GM18519 (cell line): ENCODE measurements around the gene CTRB2.

ENCODE experiments used
- ATAC-seq: cut with Tn5 transposase; IDR thresholded peaks from one replicate; pipeline ENCODE4 v1.9.1; 2021; ENCODE audit warnings: mild to moderate bottlenecking, moderate library complexity; ENCODE audit not compliant: unreplicated experiment, low FRiP score

CTRB2 gene

DNA sequence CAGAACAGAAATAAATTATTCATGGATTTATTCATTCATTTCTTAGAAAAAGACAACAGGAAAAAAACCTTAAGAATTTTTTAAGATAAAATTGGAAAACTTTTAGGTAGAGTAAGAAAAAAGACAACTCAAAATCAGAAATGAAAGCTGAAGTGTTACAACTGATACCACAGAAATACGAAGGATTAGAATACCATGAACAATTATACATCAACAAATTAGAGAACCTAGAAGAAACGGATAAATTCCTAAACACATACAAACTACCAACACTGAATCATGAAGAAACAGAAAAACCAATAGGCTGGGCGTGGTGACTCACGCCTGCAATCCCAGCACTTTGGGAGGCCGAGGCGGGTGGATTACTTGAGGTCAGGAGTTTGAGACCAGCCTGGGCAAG is 27.8 kb downstream of the CTRB2 start:
- ATAC-seq, result no peak

- ATAC-seq, result no peak
These were observed 30.0 kb downstream of the CTRB2 start for GRCh38 chr16:75176926-75177325.

GRCh38 chr16:75175074-75175473 is 31.9 kb downstream of the CTRB2 start:
- no peak for ATAC-seq

- ATAC-seq, result no peak
These were observed 34.4 kb downstream of the CTRB2 start for GRCh38 chr16:75172578-75172977.

GRCh38 chr16:75169899-75170405 is 37.0 kb downstream of the CTRB2 start:
- ATAC-seq, result no peak

DNA sequence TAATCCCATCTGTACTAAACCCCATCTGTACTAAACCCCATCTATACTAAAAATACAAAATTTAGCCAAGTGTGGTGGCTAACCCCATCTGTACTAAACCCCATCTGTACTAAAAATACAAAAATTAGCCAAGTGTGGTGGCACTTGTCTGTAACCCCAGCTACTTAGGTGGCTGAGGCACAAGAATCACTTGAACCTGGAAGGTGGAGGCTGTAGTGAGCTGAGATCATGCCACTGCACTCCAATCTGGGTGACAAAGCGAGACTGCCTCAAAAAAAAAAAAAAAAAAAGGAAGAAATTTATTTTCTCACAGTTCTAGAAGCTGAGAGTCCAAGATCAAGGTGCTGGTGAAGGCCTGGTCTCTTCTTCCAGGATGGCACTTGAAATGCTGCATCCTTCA is 46.6 kb downstream of the CTRB2 start:
- ATAC-seq, result no peak
